SU-DHL-6 (cell line): ENCODE measurements around the gene NETO1.

Experiments
- H2AFZ ChIP-seq: fragments of 200-600 bp; sonication (generic); 2 replicates; pipeline ENCODE4 v1.6.1; 2014; ENCODE audit warnings: low read depth, mild to moderate bottlenecking, moderate library complexity, mixed read lengths, antibody characterized with exemption, low read length; ENCODE audit not compliant: severe bottlenecking
- H3F3A ChIP-seq: fragments of 200-600 bp; shearing (Covaris generic); 2 replicates; pipeline ENCODE4 v1.6.0; 2016; ENCODE audit warnings: antibody characterized with exemption, mild to moderate bottlenecking; ENCODE audit not compliant: insufficient read depth
- H3K27ac ChIP-seq: fragments of 200-600 bp; sonication (generic); 2 replicates; pipeline ENCODE4 v1.5.1; 2016; ENCODE audit warnings: low read depth, mild to moderate bottlenecking, low read length, moderate library complexity, mixed read lengths
- H3K27me3 ChIP-seq: fragments of 200-600 bp; sonication (generic), shearing (Covaris generic); 2 replicates; pipeline ENCODE4 v1.6.0; 2014; ENCODE audit warnings: mild to moderate bottlenecking, low read length
- H3K36me3 ChIP-seq: fragments of 200-600 bp; sonication (generic); 2 replicates; pipeline ENCODE4 v1.6.1; 2014; ENCODE audit warnings: mild to moderate bottlenecking, low read length, mixed read lengths
- H3K4me2 ChIP-seq: fragments of 300-600, 200-600 bp; shearing (Covaris generic), sonication (generic); 2 replicates; pipeline ENCODE4 v1.6.0; 2014; ENCODE audit warnings: low read length, low read depth, mild to moderate bottlenecking; ENCODE audit not compliant: poor library complexity, severe bottlenecking
- H3K4me3 ChIP-seq: fragments of 200-600 bp; sonication (generic); 2 replicates; pipeline ENCODE4 v1.5.1; 2014; ENCODE audit warnings: antibody characterized with exemption, low read length, mild to moderate bottlenecking, mixed read lengths; ENCODE audit not compliant: insufficient read depth, poor library complexity, severe bottlenecking
- H3K79me2 ChIP-seq: fragments of 200-600 bp; sonication (generic); 2 replicates; pipeline ENCODE4 v1.6.1; 2014; ENCODE audit warnings: mild to moderate bottlenecking, low read length, moderate library complexity; ENCODE audit not compliant: insufficient read depth
- H3K9ac ChIP-seq: fragments of 200-600 bp; sonication (generic); 2 replicates; pipeline ENCODE4 v1.7.0; 2014; ENCODE audit warnings: mild to moderate bottlenecking, low read length
- H3K9me2 ChIP-seq: fragments of 200-600 bp; sonication (generic); replicated peaks from 2 replicates; pipeline ENCODE4 v1.6.1; 2014; ENCODE audit warnings: low read length; ENCODE audit not compliant: insufficient read depth
- H3K9me3 ChIP-seq: fragments of 200-600 bp; sonication (generic); 2 replicates; pipeline ENCODE4 v1.6.1; 2014; ENCODE audit warnings: low read length, mixed read lengths; ENCODE audit not compliant: insufficient read depth
- H4K20me1 ChIP-seq: fragments of 200-600 bp; sonication (generic); 2 replicates; pipeline ENCODE4 v1.6.1; 2014; ENCODE audit warnings: low read depth, mild to moderate bottlenecking, antibody characterized with exemption, low read length, moderate library complexity, mixed read lengths
- EZH2phosphoT487 ChIP-seq: fragments of 200-600 bp; sonication (generic), shearing (Covaris generic); conservative IDR thresholded peaks from 2 replicates; pipeline ENCODE4 v1.6.1; 2018; ENCODE audit warnings: mild to moderate bottlenecking, antibody characterized with exemption, low read length, moderate library complexity, mixed read lengths
- TF ChIP-seq, protein P1 (sequence below): fragments of 200-600 bp; sonication (generic); IDR thresholded peaks from one replicate; pipeline ENCODE4 v1.5.1; 2017; ENCODE audit warnings: antibody characterized with exemption, mild to moderate bottlenecking, low read length, moderate library complexity; ENCODE audit not compliant: insufficient read depth, poor library complexity, severe bottlenecking

Gene NETO1

DNA sequence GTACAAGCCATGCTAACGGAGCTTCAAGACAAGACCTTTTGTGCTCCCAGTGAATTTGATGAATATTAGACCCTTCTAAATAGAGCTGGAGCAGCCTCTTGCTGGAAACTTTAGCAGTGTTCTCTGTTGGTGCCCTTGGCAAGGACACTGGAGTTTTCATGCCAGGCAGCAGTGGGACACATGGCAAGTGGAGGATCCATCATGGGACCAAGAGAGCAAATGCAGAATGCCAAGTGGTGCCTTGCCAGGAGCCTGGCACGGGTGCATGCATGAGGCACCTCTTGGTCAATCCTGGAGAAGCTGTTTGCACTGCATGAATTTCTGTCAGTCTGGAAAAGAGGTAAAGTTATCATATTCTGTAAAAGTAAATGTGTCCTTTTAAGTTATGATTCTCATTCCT, 59.1 kb downstream of the NETO1 start:
- H3K79me2 ChIP-seq, result no peaks in the 10 kb centered on the region
- H3F3A ChIP-seq, result no peaks in the 10 kb centered on the region
- H3K27ac ChIP-seq, result no peak overlapping the region
- H3K27me3 ChIP-seq, result no peaks in the 10 kb centered on the region
- TF ChIP-seq, protein P1, sequence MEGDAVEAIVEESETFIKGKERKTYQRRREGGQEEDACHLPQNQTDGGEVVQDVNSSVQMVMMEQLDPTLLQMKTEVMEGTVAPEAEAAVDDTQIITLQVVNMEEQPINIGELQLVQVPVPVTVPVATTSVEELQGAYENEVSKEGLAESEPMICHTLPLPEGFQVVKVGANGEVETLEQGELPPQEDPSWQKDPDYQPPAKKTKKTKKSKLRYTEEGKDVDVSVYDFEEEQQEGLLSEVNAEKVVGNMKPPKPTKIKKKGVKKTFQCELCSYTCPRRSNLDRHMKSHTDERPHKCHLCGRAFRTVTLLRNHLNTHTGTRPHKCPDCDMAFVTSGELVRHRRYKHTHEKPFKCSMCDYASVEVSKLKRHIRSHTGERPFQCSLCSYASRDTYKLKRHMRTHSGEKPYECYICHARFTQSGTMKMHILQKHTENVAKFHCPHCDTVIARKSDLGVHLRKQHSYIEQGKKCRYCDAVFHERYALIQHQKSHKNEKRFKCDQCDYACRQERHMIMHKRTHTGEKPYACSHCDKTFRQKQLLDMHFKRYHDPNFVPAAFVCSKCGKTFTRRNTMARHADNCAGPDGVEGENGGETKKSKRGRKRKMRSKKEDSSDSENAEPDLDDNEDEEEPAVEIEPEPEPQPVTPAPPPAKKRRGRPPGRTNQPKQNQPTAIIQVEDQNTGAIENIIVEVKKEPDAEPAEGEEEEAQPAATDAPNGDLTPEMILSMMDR, result no peak
- TF ChIP-seq EZH2phosphoT487, result no peak
- H3K4me2 ChIP-seq, result no peak overlapping the region
- no peaks in the 10 kb centered on the region for H3K9me2 ChIP-seq
- H3K4me3 ChIP-seq, result no peak overlapping the region
- H2AFZ ChIP-seq, result no peak overlapping the region
- H4K20me1 ChIP-seq, result no peaks in the 10 kb centered on the region
- H3K36me3 ChIP-seq, result no peaks in the 10 kb centered on the region
- no peak overlapping the region for H3K9ac ChIP-seq
- H3K9me3 ChIP-seq, result no peaks in the 10 kb centered on the region

DNA sequence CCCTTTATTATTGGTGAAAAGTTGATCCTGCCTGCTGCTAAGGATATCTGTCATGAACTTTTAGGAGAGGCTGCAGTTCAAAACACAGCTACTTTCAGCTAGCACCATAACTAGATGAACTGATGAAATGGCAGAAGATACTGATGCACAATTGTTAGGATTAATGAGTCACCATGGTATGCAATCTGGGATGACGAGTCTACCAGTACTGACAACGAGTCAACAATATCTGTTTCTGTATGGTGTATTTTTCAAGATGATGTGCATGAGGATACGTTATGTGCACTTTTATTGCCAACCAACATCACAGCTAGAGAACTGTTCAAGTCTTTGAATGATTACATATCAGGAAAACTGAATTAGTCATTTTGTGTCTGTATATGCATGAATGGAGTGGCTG, 68.7 kb downstream of the NETO1 start:
- no peak overlapping the region for H3K27ac ChIP-seq
- TF ChIP-seq EZH2phosphoT487, result no peak
- TF ChIP-seq, protein P1, result no peak
- no peaks in the 10 kb centered on the region for H3K36me3 ChIP-seq

GRCh38 chr18:72783530-72783929, 84.3 kb downstream of the NETO1 start:
- no peak overlapping the region for H2AFZ ChIP-seq
- H3K9me3 ChIP-seq, result no peaks in the 10 kb centered on the region
- no peaks in the 10 kb centered on the region for H3K9me2 ChIP-seq
- H3K4me3 ChIP-seq, result no peak overlapping the region
- H3K9ac ChIP-seq, result no peak overlapping the region
- no peaks in the 10 kb centered on the region for H3F3A ChIP-seq
- no peaks in the 10 kb centered on the region for H4K20me1 ChIP-seq
- H3K4me2 ChIP-seq, result no peak overlapping the region
- H3K27ac ChIP-seq, result no peak overlapping the region
- H3K36me3 ChIP-seq, result no peaks in the 10 kb centered on the region
- TF ChIP-seq, protein P1, result no peak
- no peak for TF ChIP-seq EZH2phosphoT487
- no peaks in the 10 kb centered on the region for H3K79me2 ChIP-seq
- no peaks in the 10 kb centered on the region for H3K27me3 ChIP-seq

More for the DNA sequence above, 68.7 kb downstream of the NETO1 start:
- no peak overlapping the region for H3K9ac ChIP-seq
- no peak overlapping the region for H2AFZ ChIP-seq
- H3K4me3 ChIP-seq, result no peak overlapping the region
- H3F3A ChIP-seq, result no peaks in the 10 kb centered on the region
- no peaks in the 10 kb centered on the region for H3K79me2 ChIP-seq
- no peaks in the 10 kb centered on the region for H3K9me3 ChIP-seq
- H3K4me2 ChIP-seq, result no peak overlapping the region
- H4K20me1 ChIP-seq, result no peaks in the 10 kb centered on the region
- no peaks in the 10 kb centered on the region for H3K9me2 ChIP-seq
- no peaks in the 10 kb centered on the region for H3K27me3 ChIP-seq
